Testis (tissue), 2 donors: ENCODE results near the gene MACO1.
"Not testable (repeated sequence)": the region's sequence is repeated elsewhere in the genome, so short reads cannot be mapped to it uniquely, and the experiment has no call there.

Experiments used
- CTCF ChIP-seq, 3 experiments: fragments of 450-650 bp in 2 of 3; fragments of 200-600 bp in 1 of 3; sonication (generic) in 1 of 3; IDR thresholded peaks; one replicate each; pipeline ENCODE4 v1.5.1; 2016 to 2019; ENCODE audit warnings: antibody characterized with exemption in 3 of 3, mild to moderate bottlenecking in 2 of 3, moderate library complexity in 1 of 3
- POLR2A ChIP-seq: fragments of 450-650 bp; IDR thresholded peaks from one replicate; pipeline ENCODE4 v1.6.1; 2017; ENCODE audit warnings: antibody characterized with exemption, mild to moderate bottlenecking, moderate library complexity

GRCh38 chr1:25383875-25384274 is 46.8 kb upstream of the MACO1 start:
- not testable (repeated sequence) for TF ChIP-seq CTCF (IDR thresholded peaks at IDR 0.05); POLR2A
